WTC11 (cell line): ENCODE measurements around the gene PRDX1. TPM values are rescaled to one million over a fixed set of nuclear protein-coding genes. Genes with fewer than 3 reads are reported as not detected.

Source experiments
- AR ChIP-seq: fragments of 250-450 bp; sonication (Bioruptor Pico); IDR thresholded peaks from 2 replicates; pipeline ENCODE4 v1.9.0; 2021; ENCODE audit warnings: mild to moderate bottlenecking
- CREB1 ChIP-seq: sonication (generic); formaldehyde crosslinking; IDR thresholded peaks from 2 replicates; pipeline ENCODE4 v1.8.0; 2023; ENCODE audit warnings: mild to moderate bottlenecking, missing genetic modification reagents
- GABPB1 ChIP-seq: sonication (generic); formaldehyde crosslinking; IDR thresholded peaks from 2 replicates; pipeline ENCODE4 v1.8.1; 2023; ENCODE audit warnings: mild to moderate bottlenecking, missing genetic modification reagents
- HMGXB4 ChIP-seq: sonication (generic); formaldehyde crosslinking; IDR thresholded peaks from 2 replicates; pipeline ENCODE4 v1.8.1; 2023; ENCODE audit warnings: mild to moderate bottlenecking, moderate library complexity, missing genetic modification reagents
- JUN ChIP-seq: sonication (generic); formaldehyde crosslinking; IDR thresholded peaks from 2 replicates; pipeline ENCODE4 v1.8.0; 2023; ENCODE audit warnings: mild to moderate bottlenecking, missing genetic modification reagents
- MYBL2 ChIP-seq: sonication (generic); formaldehyde crosslinking; IDR thresholded peaks from 2 replicates; pipeline ENCODE4 v1.8.1; 2023; ENCODE audit warnings: mild to moderate bottlenecking, moderate library complexity, missing genetic modification reagents
- NR1H2 ChIP-seq: sonication (generic); formaldehyde crosslinking; IDR thresholded peaks from 2 replicates; pipeline ENCODE4 v1.9.0; 2021; ENCODE audit warnings: mild to moderate bottlenecking, moderate library complexity, missing genetic modification reagents
- NR3C1 ChIP-seq: sonication (generic); formaldehyde crosslinking; conservative IDR thresholded peaks from 2 replicates; pipeline ENCODE4 v1.8.1; 2023; ENCODE audit warnings: low read depth, mild to moderate bottlenecking, missing genetic modification reagents
- RELA ChIP-seq: sonication (generic); formaldehyde crosslinking; IDR thresholded peaks from 2 replicates; pipeline ENCODE4 v1.8.1; 2022; ENCODE audit warnings: missing genetic modification reagents, mild to moderate bottlenecking, borderline replicate concordance
- SMAD3 ChIP-seq: sonication (generic); formaldehyde crosslinking; IDR thresholded peaks from 2 replicates; pipeline ENCODE4 v1.8.0; 2022; ENCODE audit warnings: missing genetic modification reagents, mild to moderate bottlenecking, borderline replicate concordance
- TEAD4 ChIP-seq: sonication (generic); formaldehyde crosslinking; IDR thresholded peaks from 2 replicates; pipeline ENCODE4 v1.8.0; 2022; ENCODE audit warnings: mild to moderate bottlenecking, missing genetic modification reagents
- TP53 ChIP-seq: sonication (generic); formaldehyde crosslinking; IDR thresholded peaks from 2 replicates; pipeline ENCODE4 v1.8.1; 2023; ENCODE audit warnings: mild to moderate bottlenecking, missing genetic modification reagents
- ZNF138 ChIP-seq: sonication (generic); formaldehyde crosslinking; conservative IDR thresholded peaks from 2 replicates; pipeline ENCODE4 v1.8.1; 2022; ENCODE audit warnings: mild to moderate bottlenecking, moderate library complexity, missing genetic modification reagents
- ZNF232 ChIP-seq: sonication (generic); formaldehyde crosslinking; IDR thresholded peaks from 2 replicates; pipeline ENCODE4 v1.8.0; 2022; ENCODE audit warnings: mild to moderate bottlenecking, missing genetic modification reagents
- ZNF263 ChIP-seq: sonication (generic); formaldehyde crosslinking; IDR thresholded peaks from 2 replicates; pipeline ENCODE4 v1.8.1; 2022; ENCODE audit warnings: low read depth, mild to moderate bottlenecking, moderate library complexity, missing genetic modification reagents
- ZNF281 ChIP-seq: sonication (generic); formaldehyde crosslinking; IDR thresholded peaks from 2 replicates; pipeline ENCODE4 v1.8.0; 2023; ENCODE audit warnings: mild to moderate bottlenecking, missing genetic modification reagents
- ZNF396 ChIP-seq: fragments of 250-450 bp; sonication (Bioruptor Pico); IDR thresholded peaks from 2 replicates; pipeline ENCODE4 v1.8.0; 2021; ENCODE audit warnings: mild to moderate bottlenecking, moderate library complexity, borderline replicate concordance
- ZNF416 ChIP-seq: fragments of 250-450 bp; sonication (Bioruptor Pico); IDR thresholded peaks from 2 replicates; pipeline ENCODE4 v1.9.0; 2021; ENCODE audit warnings: mild to moderate bottlenecking, inconsistent platforms
- ZNF423 ChIP-seq: fragments of 250-450 bp; sonication (Bioruptor Pico); IDR thresholded peaks from 2 replicates; pipeline ENCODE4 v2.1.2; 2022; ENCODE audit warnings: mild to moderate bottlenecking, moderate library complexity
- ZNF671 ChIP-seq: fragments of 250-450 bp; sonication (Bioruptor Pico); IDR thresholded peaks from 2 replicates; pipeline ENCODE4 v1.8.0; 2021; ENCODE audit warnings: mild to moderate bottlenecking
- total RNA-seq: library from RNA; stranded (reverse); gene quantifications from 3 replicates; pipeline ENCODE4 v1.2.3, GENCODE V29; 2021
- TF ChIP-seq, protein P1 (sequence below): sonication (generic); formaldehyde crosslinking; IDR thresholded peaks from 2 replicates; pipeline ENCODE4 v1.8.1; 2022; ENCODE audit warnings: mild to moderate bottlenecking, moderate library complexity, missing genetic modification reagents

PRDX1 gene
- total RNA-seq, 1 experiment from 2014 or later: 1,197 TPM

DNA sequence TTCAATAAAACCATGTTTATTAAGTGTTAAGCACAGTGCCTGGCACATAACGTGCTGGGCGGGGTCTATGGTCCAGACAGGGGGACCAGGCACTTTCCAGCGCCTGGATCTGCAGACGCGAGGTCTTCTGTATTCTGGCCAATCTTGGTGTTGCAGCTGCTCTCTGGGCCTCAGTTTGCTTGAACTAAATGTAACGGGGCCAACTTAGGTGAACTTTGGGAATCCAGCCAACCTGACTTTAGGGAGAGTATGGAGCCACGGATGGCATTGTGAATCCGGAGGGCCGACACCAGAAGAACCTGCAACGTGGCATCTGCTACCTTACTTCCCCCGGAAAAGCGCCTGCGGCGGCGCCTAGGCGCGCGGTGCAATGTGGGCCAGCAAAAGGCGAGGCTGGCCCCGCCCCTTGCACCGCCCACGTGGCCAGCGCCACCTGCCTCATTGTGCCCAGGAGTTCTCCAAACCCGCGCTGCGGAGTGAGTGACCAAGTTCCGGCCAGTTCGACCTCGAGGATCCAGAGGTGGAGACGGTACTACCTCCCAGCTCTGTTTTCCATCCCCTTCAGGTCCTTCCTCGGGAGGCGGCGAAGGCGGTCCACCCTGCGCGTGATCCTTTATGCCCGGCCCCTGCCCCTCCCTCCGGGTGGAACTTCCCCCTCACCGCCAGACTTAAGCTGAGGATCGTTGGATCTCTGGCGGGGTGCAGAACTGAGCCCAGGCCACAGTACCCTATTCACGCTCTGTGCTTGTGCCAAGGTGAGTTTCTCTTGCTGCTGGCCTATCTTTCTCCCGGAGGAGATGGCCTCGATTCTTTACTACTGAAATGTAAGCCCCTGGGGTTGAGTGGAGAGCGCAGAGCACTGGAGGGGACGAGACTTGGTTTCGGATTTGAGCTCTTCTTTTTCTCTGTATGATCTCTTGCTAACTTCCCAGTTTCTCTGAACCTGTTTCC is 29.0 kb upstream of the PRDX1 start, which contains the start of gene AKR1A1 (continued):
- TF ChIP-seq AR: no peak
- peak; percentile 93 for TF ChIP-seq MYBL2 (CRISPR knock-in tag)
- no peak for TF ChIP-seq NR1H2 (CRISPR knock-in tag)
- no peak; the same call in 1 of the 2 replicates for TF ChIP-seq ZNF138 (CRISPR knock-in tag)
- peak; percentile 85; the same call in 1 of the 2 replicates for TF ChIP-seq CREB1 (CRISPR knock-in tag)
- 0 out of 2 replicates have a peak, but pooled peaks have one; percentile 35 for TF ChIP-seq HMGXB4
- TF ChIP-seq ZNF671 (CRISPR knock-in tag): no peak
- TF ChIP-seq ZNF423 (CRISPR knock-in tag): no peak
- TF ChIP-seq ZNF396: no peak
- TF ChIP-seq ZNF281 (CRISPR knock-in tag): peak; percentile 73; the same call in 1 of the 2 replicates
- 0 out of 2 replicates have a peak, but pooled peaks have one; percentile 29 for TF ChIP-seq ZNF263 (CRISPR knock-in tag)
- 0 out of 2 replicates have a peak, but pooled peaks have one; percentile 59 for TF ChIP-seq NR3C1
- TF ChIP-seq, protein P1, sequence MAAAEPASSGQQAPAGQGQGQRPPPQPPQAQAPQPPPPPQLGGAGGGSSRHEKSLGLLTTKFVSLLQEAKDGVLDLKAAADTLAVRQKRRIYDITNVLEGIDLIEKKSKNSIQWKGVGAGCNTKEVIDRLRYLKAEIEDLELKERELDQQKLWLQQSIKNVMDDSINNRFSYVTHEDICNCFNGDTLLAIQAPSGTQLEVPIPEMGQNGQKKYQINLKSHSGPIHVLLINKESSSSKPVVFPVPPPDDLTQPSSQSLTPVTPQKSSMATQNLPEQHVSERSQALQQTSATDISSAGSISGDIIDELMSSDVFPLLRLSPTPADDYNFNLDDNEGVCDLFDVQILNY: peak; percentile 92
- TF ChIP-seq GABPB1 (CRISPR knock-in tag): peak; percentile 70
- peak; percentile 92 for TF ChIP-seq SMAD3 (CRISPR knock-in tag)
- peak; percentile 83; the same call in 1 of the 2 replicates for TF ChIP-seq RELA (CRISPR knock-in tag)
- TF ChIP-seq ZNF232: peak; percentile 97
- peak; percentile 74 for TF ChIP-seq JUN
- no peak for TF ChIP-seq TEAD4
- TF ChIP-seq ZNF416 (CRISPR knock-in tag): no peak
- TF ChIP-seq TP53 (CRISPR knock-in tag): no peak; the same call in none of the 2 replicates
